Heart left ventricle (tissue), 16 donors: Measurements from ENCODE around the gene AGPAT2. TPM values are rescaled to one million over a fixed set of nuclear protein-coding genes. Genes with fewer than 3 reads are reported as not detected.

Experiments
- ATAC-seq, 4 donors: fragments of 200-7000 bp; cut with Tn5 transposase; one replicate each; pipeline ENCODE4 v1.9.1; 2020 to 2022; ENCODE audit warnings: moderate library complexity in 4 of 4, mild to moderate bottlenecking in 3 of 4, moderate number of reproducible peaks in 1 of 4
- DNase-seq, 5 donors: peaks; one replicate each; pipeline ENCODE4 v3.0.0-alpha.2; 2020
- H3K27ac ChIP-seq, 12 donors: fragments of 200-600 bp; sonication (generic) in 4 of 12; one replicate each; pipeline versions ENCODE4 v1.5.0 to v1.8.0; 2016 to 2022; ENCODE audit warnings: mild to moderate bottlenecking in 2 of 12
- H3K27me3 ChIP-seq, 9 donors: fragments of 200-600 bp; sonication (generic) in 2 of 9; one replicate each; pipeline versions ENCODE4 v1.5.1 to v1.8.0; 2016 to 2022; ENCODE audit warnings: mild to moderate bottlenecking in 3 of 9
- H3K36me3 ChIP-seq, 9 donors: fragments of 200-600 bp; sonication (generic) in 2 of 9; one replicate each; pipeline versions ENCODE4 v1.5.0 to v1.8.0; 2018 to 2022; ENCODE audit warnings: mild to moderate bottlenecking in 2 of 9
- H3K4me1 ChIP-seq, 12 donors: fragments of 200-600 bp; sonication (generic) in 4 of 12; one replicate each; pipeline versions ENCODE4 v1.5.0 to v1.8.0; 2016 to 2022; ENCODE audit warnings: mild to moderate bottlenecking in 3 of 12
- H3K4me3 ChIP-seq, 12 donors: fragments of 200-600 bp; sonication (generic) in 4 of 12; one replicate each; pipeline versions ENCODE4 v1.5.0 to v1.8.0; 2017 to 2022; ENCODE audit warnings: mild to moderate bottlenecking in 9 of 12, moderate library complexity in 4 of 12
- H3K9me3 ChIP-seq, 12 donors: fragments of 200-600 bp; sonication (generic) in 4 of 12; one replicate each; pipeline versions ENCODE4 v1.5.0 to v1.8.0; 2016 to 2022; ENCODE audit warnings: mild to moderate bottlenecking in 1 of 12
- CTCF ChIP-seq, 12 donors: fragments of 200-600 bp; sonication (generic) in 4 of 12; IDR thresholded peaks; one replicate each; pipeline versions ENCODE4 v1.5.0 to v1.8.0; 2018 to 2022; ENCODE audit warnings: antibody characterized with exemption in 12 of 12, mild to moderate bottlenecking in 5 of 12
- POLR2A ChIP-seq, 2 donors: fragments of 450-650 bp; IDR thresholded peaks; one replicate each; pipeline ENCODE4 v1.6.1; 2017; ENCODE audit warnings: antibody characterized with exemption in 2 of 2, mild to moderate bottlenecking in 2 of 2, moderate library complexity in 2 of 2
- WGBS, 4 donors: extraction: QIAGEN DNeasy Blood & Tissue Kit in 2 of 4; methylation state at CpG; one replicate each; pipeline versions ENCODE4 v1.1.5 to v1.1.7; 2013 to 2018; 5-methylcytosine and 5-hydroxymethylcytosine counted together
- intact Hi-C, 10 donors: fragments of 100-400 bp; cut with DNase I; formaldehyde crosslinking; loops; one replicate each; pipeline versions ENCODE4 v1.11.1 to v1.14.2; 2022
- polyA plus RNA-seq, 2 donors: library from polyadenylated mRNA; stranded (reverse); fragments of 200-250 nt; gene quantifications; one replicate each; pipeline ENCODE4 v1.2.3, GENCODE V29; 2013
- total RNA-seq, 9 donors: library from RNA; depleted of rRNA in 2 of 9; stranded (reverse); fragments of >200 nt in 2 of 9; fragmentation: NEBNext Ultra II Directional in 3 of 9; extraction: Animal tissue kit (Norgen Biotek cat#: 25700) in 3 of 9; gene quantifications; one replicate each; pipeline versions ENCODE4 v1.1.0 to v1.2.4, GENCODE V29; 2016 to 2023
- donor health status: ischemic (EF 13 %, LVEDD 7.1; RV severe dilation, severe dysfunction).
- donor health status: healthy with polysubstance abuse.
- donor health status: DM: no; HTN: yes; CAD: no.
- donor health status: DM: no; HTN: no; CAD: no.
- donor health status: ischemic (EF 25% LVEDD 6.9; RV normal size, moderate dysfunction).
- donor health status: ischemic (EF 25% LVEDD 5.7; RV mildly dilated, moderate dysfunction).
- donor health status: healthy.
- donor health status: DM: yes; HTN: yes; CAD: no.
- donor health status: ischemic (EF 35%, LVEDD 5.7; RV mildly dilated, moderate dysfunction).
- donor health status: nonischemic (EF 11% LVEDD 7.7; RV severe dilation, severe dysfunction).
- donor health status: DM: yes; HTN: yes; CAD: no.
- donor health status: PGD.
- donor health status: ischemic (EF 29% LVEDD 5.4; RV normal size, mild dysfunction).
- donor health status: nonischemic (EF 23%, LVEDD 6.1; RV moderate dilation, normal function).

The AGPAT2 gene
- total and polyA plus RNA-seq, 11 donors, result 52.4 to 122 (median 69.3) TPM

- no peak overlapping the region for H3K4me3 ChIP-seq
- H3K27ac ChIP-seq, result no peak overlapping the region
- no peak for TF ChIP-seq CTCF (IDR thresholded peaks at IDR 0.05)
- TF ChIP-seq POLR2A (IDR thresholded peaks at IDR 0.05), result no peak
- H3K27me3 ChIP-seq, result no peaks in the 10 kb centered on the region
- 90 to 92% (median 91%) methylated on average over 11 to 13 of the region's 13 CpGs for WGBS, 4 donors
- intact Hi-C loops, result loop anchor here in 1 of 10 donors (5.0 kb wide), 1 partner anchor 36 kb away; the partner anchor contains the start of gene DIPK1B
- DNase-seq, result no peak
- H3K4me1 ChIP-seq, result peaks cover 0 to 36% (median 15%) of the 10 kb centered on the region in 12 donors
- H3K36me3 ChIP-seq, result peaks cover 0 to 53% (median 33%) of the 10 kb centered on the region in 9 donors
- no peak for ATAC-seq
- no peaks in the 10 kb centered on the region for H3K9me3 ChIP-seq
These were observed 10.9 kb downstream of the AGPAT2 start for GRCh38 chr9:136676297-136676794.

GRCh38 chr9:136675477-136676296, 11.6 kb downstream of the AGPAT2 start:
- no peak for TF ChIP-seq CTCF (IDR thresholded peaks at IDR 0.05)
- TF ChIP-seq POLR2A (IDR thresholded peaks at IDR 0.05), result no peak
- H3K36me3 ChIP-seq, result peaks cover 0 to 56% (median 33%) of the 10 kb centered on the region in 9 donors
- ATAC-seq, result no peak
- H3K27me3 ChIP-seq, result no peaks in the 10 kb centered on the region
- no peak for DNase-seq
- intact Hi-C loops, result loop anchor here in 1 of 10 donors (5.0 kb wide), 1 partner anchor 37 kb away; the partner anchor contains the start of gene DIPK1B
- H3K4me1 ChIP-seq, result peaks cover 0 to 39% (median 16%) of the 10 kb centered on the region in 12 donors
- H3K9me3 ChIP-seq, result no peaks in the 10 kb centered on the region
- H3K27ac ChIP-seq, result peak overlapping the region in 1 of 12 donors; percentile 33
- WGBS, 4 donors, result 76 to 90% (median 78%) methylated on average over 9 to 16 of the region's 16 CpGs
- H3K4me3 ChIP-seq, result no peak overlapping the region

GRCh38 chr9:136674786-136675349, 12.4 kb downstream of the AGPAT2 start:
- WGBS, 4 donors, result 41 to 57% (median 50%) methylated on average over 11 of the region's 11 CpGs
- ATAC-seq (peak; percentile 2 to 45 (median 6)), DNase-seq (peak in 2 of 5 donors; percentile 69 to 76)
- Histone ChIP-seq H3K36me3 (peaks cover 0 to 64% (median 39%) of the 10 kb centered on the region in 9 donors), H3K27me3 (no peaks in the 10 kb centered on the region), H3K4me1 (peaks cover 0 to 40% (median 11%) of the 10 kb centered on the region in 12 donors), H3K4me3 (no peak overlapping the region), H3K27ac (peak overlapping the region in 3 of 12 donors; percentile 31 to 55 (median 33)), H3K9me3 (no peaks in the 10 kb centered on the region)
- intact Hi-C loops, result loop anchor here in 1 of 10 donors (5.0 kb wide), 1 partner anchor 37 kb away; the partner anchor contains the start of gene DIPK1B
- TF ChIP-seq CTCF (IDR thresholded peaks at IDR 0.05) (no peak), POLR2A (IDR thresholded peaks at IDR 0.05) (no peak)
